GM19043 (cell line): ENCODE measurements around the gene LSS.
A peak's percentile ranks its signal among the peaks of the same experiment; 100 is the strongest.
"Not testable (repeated sequence)": the region's sequence is repeated elsewhere in the genome, so short reads cannot be mapped to it uniquely, and the experiment has no call there.

Source experiments
- ATAC-seq: cut with Tn5 transposase; IDR thresholded peaks from one replicate; pipeline ENCODE4 v1.9.1; 2021; ENCODE audit warnings: low read depth; ENCODE audit not compliant: unreplicated experiment

The LSS gene

DNA sequence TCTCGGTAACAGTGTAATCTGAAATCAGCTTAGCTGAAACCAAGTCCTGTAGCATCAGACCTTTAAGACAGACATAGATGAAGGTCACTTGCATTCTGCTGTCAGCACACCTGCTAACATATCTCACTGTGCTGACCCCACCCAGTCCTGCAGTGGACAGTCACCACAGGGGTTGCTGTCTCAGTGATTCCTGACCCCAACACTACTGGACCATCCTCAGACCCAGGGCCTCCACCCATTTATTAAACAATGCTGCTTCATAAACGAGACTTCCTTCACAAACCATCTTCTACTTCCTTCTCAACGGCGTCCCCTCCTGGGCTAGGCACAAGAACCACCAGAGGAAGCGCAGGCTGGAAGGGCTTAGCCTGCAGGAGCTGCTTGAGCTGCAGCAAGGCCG is 17.8 kb upstream of the LSS start:
- no peak for ATAC-seq

DNA sequence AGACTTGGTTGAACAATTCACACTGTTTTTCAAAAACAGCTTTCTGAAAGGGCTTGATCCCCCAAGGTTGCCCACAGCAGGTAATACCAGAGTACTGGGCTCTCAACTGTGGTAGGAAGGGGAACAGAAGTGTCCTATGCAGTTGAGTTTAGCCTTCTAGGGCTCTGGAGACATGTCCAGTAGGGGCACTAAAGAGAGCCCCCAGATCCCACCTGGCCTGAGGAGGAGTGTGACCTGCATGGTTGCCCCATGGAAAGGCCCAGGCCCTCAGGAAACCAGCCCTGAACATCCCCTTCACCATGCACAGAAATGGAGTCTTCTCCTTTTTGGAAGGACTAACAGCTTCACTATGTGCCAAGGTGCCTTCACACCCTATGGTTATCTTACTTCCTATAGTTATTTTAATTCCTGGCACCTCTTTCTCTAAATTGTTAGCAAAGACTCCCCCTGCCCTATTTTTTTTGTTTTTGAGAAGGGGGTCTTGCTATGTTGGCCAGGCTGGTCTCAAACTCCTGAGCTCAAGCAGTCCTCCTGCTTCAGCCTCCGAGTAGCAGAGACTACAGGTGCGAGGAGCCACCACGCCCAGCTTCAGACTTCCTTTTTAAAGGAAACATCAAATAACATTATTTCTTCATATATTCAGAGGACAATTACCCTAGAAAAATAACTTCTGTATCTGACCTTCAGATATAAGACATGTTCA is 16.8 kb upstream of the LSS start:
- ATAC-seq: no peak

DNA sequence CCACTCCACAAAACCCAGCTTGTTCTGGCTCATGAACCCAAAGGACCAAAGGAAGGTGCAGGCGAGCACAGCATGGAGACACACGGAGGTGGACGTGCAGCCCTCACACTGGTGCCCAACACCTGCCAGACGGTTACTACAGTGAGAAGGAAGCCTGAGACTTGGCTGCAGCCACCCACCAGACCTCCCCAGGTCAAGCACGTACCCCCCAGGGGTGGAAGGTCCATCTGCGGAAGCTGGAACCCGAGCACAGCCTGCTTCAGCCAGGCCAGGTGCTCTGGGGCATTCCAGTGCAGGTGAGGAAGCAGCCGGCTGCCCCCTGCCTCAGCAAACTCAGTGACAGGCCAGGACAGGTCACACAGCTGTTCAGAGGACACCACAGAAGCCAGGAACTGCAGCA is 16.0 kb upstream of the LSS start:
- ATAC-seq: no peak

DNA sequence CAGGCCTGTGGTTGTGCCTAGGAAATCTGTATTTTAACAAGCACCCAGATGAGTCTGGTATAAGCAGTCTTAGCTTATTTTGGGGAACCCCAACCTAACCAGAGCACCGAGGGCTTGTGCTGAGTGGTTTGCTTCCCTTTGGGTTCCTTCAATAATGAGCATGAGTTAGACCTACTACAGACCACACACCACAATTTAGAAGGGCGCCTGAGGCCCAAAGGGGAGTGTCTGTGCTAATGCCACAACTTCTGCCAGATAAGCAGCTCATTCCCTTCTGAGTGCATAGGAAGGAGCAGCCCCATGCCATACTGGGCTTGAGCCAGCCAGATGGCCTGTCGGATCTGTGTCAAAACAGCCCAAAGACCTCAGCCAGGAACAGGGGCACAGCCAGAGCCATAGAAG is 15.4 kb upstream of the LSS start:
- ATAC-seq: no peak

DNA sequence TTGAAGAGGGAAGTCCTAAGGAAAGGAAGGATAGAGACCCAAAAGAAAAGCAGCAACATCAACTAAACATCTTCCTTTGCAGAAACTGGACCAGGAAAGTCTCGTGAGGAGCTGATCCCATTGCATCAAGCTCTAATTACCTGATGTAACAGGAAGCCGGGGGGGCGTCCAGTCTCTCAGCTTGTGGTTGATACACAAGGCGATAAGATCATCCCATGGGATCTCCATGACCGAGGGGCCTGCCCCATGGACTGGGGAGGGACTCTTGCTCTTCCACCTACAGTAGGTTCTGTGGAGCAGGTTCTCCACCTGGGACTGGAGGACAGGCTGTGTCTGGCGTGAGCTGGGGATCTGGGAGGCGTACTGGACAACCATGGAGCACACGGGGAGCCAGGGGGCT is 14.8 kb upstream of the LSS start:
- ATAC-seq: no peak

DNA sequence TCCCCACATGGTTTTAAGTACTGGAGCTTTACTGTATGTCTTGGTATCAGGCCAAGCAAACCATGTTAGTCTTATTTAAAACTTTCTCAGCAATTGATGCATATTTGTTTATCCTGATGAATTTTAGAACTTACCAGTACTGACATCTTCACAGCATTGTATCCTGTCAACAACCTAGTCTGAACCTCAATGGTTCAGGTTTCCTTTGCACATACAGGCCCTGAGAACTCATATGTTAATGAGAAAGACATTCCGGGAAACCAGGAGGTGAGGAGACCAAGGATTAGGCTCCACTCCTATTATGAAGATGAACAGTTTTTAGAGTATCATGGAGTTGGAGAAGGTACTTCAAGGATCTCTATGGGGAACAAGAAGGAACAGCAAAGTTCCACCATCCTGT is 13.0 kb upstream of the LSS start:
- ATAC-seq: not testable (repeated sequence)

DNA sequence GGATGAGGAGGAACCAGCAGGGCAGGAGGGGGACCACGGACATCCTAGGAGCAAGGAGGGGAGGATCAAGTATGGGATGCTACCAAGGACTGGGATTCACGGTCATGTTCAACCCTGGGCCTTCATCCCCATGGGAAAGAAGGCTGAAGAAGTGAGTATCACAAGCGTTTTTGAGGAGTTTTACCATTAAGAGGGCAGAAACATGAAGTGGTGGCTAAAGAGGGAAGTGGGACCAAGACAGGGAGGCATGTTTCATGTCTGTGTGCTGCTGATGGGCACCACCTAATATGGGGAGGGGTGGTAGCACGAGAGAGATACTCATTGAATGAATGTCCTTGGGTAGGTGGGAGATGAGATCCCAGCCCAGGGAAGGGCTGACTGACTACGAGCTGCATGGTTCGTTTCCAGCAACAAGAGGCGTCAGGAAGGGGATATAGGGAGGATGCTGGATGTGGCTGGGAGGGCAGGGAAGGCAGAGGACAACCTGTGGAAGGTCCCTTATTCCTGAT is 11.3 kb upstream of the LSS start:
- no peak for ATAC-seq

DNA sequence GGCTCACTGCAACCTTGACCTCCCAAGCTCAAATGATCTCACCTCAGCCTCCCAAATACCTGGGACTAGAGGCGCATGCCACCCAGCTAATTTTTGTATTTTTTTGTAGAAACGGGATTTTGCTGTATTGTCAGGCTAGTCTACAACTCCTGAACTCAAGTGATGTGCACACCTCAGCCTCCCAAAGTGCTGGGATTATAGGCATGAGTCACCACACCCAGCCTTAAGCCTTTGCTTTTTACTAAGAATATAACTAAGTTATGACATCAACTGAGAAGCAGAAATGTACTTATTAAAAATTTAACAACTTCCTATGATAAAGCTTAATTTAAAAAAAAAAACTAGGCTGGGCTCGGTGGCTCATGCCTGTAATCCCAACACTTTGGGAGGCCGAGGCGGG is 8.9 kb upstream of the LSS start:
- ATAC-seq: no peak

DNA sequence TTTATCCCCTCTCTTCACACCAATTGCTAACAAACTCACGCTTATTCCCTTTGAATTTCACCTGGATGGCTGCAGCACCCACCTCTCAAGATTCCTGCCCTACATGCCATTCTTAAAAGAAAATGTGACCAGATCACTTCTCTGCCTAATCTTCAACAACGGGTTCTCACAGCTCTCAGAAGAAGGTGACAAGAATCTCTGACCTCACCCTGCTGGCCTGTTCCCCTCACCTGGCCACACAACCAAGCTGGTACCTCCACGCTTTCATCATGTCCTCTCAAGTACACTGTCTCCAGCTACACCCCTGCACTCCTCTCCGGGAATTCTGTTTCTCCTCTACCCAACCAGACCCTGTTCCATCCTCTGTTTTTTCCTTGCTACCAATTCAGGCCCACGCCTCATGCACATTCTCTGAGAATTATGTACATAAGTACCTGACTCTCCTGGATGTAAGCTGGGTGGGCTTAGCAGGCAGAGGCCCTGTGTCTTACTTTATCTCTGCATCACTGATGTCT is 5.9 kb upstream of the LSS start:
- ATAC-seq: no peak

DNA sequence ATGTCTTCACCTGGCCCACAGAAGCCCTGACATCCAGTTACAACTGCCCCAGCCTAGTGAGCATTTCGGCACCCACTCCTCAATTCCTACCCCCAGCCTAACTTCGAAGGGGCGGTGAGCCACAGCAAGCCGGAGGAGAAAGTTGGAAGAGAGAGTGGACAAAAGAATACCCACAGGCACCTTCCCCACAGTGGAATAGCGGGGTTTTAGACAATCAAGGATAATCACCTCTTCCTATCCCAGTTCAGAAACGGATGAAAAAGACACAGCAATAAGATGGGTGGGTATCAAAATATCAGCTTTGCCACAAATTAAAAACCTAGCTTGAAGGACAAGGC is 1.3 kb upstream of the LSS start:
- no peak for ATAC-seq

DNA sequence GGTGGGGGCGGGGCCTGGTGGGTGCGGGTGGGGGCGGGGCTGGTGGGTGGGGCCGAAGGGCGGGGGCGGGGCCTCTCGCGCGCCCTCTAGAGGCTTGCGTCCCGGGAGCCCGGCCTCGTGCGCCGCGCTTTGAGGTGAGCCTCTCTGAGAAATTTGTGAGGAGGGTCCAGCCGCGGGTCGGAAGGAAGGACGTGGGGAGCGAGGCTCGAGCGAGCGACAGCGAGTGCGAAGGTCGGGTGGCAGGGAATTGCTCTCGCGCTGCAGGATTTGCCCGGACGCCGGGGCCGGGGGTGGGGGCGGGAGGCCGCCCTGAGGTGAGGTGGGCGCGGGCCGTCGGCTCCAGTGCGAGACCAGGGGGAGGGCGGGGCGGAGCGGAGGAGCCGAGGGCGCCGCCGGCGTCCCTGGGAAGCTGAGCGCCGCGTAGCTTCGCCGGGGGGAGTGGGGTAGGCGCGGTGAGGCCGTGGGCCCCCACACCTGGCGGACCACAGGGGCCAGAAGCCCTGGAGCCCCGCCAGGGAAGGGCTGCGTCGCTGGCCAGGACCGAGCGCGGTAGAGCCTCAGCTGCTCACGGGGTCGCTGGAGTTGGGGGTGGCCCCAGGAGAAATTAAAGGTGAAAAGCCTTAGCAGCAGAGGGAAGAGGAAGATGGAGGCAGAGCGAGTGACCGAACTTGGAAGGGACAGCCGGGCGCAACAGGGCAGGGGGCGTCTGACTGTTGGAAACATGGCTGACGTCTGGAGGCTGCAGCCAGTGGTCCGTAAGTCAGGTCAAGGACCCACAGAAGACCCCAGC is 754 bp upstream of the LSS start:
- ATAC-seq: peak; percentile 9

DNA sequence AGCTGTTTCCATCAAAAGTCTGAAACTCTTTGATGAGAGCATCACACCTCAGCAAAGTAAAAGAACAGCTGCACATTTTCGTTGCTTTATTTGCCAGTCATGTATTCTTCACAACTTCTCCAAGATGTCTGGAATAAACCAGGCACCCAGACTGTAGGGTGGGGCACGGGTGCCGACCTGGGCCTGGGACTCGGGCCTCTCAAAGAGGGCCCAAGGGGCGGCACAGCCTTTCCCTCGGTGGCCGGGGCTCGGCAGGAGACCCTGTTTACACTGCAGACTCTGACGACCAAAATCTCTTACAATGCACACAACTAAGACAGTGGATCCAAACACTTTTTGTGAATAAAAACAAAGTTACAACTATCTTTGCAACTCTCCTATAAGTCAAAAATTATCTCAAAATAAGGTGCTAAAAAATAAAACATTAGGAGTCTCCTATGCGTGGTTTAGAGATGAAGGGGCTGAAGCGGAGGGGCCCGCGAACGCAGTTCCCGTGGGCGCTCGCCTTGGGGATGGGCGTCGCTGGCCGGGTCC is 696 bp downstream of the LSS start:
- no peak for ATAC-seq

DNA sequence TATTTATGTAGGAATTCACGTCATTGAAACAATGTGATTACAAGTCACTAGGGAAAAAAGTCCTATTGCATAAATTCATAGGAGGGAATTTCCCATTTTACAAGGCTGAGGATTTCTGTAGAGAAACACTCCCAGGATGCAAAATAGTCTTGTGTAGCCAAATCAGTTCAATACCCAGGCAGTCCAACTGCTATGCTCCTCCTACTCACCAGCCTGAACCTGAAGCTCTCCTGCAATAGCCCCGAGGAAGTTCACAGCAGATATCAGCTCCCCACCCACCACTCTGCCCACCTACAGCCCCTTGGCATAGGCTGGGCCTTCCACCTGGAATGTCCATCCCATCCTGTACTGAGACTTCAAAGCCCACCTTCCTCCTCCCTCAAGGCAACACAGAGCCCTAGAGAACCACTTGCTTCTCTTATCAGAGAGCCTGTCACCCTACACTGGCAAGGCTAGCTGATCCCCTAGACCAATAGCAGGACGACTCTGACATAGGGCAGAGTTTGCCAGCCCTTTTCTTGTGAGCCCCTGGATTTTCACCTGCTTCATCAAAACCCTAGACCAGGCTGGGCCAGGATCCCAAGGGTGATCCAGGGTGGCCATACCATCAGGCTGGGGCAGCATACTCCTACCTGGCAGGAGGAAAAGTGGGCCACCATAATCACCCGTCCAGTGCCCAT is 1.5 kb downstream of the LSS start:
- no peak for ATAC-seq

DNA sequence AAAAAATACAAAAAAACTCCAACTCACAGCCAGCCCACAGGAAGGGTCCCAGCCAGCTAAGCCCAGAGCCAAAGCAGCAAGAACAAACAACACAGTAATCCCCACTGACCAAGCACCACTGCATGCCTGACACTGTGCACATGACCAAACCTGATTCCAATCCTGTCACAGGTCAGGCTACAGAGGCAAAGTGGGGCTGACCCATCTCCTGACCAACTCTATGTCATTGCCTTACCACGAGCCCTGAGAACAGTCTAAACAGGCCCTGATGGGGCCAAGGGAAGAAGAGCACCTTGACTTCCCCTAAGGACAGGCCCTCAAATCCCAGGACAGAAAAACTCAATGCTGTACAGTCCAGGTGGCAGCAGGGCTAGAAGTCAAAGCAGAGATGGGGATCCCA is 2.4 kb downstream of the LSS start:
- no peak for ATAC-seq

DNA sequence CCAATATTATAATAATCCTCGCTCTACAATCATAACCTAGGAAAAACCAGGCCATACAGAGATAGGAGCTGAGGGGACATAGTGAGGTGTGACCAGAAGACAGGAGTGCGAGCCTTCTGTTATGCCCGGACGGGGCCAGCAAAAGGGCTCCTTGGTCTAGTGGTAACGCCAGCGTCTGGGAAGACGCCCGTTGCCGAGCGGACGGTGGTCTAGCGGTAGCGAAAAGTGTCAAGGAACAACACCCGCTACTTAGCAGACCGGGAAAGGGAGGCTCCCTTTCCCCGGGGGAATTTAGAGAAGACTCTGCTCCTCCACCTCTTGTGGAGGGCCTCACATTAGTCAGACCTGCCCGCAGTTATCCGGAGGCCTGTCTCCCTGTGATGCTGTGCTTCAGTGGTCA is 4.9 kb downstream of the LSS start:
- ATAC-seq: not testable (repeated sequence)

DNA sequence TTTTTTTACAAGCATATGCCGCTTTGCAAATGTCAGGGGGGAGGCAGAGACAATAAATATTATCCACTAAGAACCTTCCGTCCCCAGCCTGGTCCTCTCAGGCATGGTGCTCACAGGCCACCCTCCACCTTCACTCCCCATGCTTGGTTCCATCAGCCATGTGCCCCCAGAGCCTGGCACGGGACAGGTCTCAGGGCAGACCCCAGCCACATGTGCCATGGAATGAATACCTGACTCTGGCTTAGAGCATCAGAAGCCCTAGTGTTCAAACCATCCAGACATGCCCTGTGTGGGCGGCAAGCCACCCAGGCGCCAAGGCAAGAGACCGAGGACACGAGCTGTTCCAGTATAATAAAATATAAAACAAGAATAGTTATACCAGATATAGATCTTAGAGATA is 5.4 kb downstream of the LSS start:
- no peak for ATAC-seq

DNA sequence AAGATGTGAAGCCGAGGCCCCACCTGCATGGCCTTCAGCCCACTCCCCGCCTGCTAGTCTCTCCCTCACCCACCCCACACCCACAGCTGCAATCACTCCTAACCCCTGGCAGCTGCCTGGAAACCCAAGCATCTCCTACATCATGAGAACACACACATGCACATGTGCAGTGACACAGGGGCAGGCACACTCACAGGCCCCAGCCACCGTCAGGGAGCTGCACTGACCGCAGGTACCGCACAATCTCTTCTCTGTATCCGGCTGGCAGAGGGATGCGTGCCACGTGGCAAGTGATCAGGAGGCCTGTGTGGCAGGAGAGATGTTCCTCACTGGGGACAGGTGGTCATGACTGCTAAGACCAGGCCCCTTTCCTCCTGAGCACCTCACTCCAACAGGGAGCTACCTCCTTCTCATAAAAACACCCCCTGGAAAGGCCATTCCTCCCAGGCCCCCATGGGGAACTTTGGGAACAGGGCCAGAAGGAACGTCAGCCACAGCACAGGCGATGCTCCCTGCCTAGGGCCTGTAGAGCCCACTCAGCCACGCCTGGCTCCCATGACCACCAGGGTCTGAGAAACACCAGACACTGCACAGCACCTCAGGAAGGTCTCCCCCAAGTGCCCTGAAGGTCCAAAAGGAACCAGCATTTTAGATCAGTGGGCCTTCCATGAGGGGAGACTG is 6.0 kb downstream of the LSS start:
- no peak for ATAC-seq

DNA sequence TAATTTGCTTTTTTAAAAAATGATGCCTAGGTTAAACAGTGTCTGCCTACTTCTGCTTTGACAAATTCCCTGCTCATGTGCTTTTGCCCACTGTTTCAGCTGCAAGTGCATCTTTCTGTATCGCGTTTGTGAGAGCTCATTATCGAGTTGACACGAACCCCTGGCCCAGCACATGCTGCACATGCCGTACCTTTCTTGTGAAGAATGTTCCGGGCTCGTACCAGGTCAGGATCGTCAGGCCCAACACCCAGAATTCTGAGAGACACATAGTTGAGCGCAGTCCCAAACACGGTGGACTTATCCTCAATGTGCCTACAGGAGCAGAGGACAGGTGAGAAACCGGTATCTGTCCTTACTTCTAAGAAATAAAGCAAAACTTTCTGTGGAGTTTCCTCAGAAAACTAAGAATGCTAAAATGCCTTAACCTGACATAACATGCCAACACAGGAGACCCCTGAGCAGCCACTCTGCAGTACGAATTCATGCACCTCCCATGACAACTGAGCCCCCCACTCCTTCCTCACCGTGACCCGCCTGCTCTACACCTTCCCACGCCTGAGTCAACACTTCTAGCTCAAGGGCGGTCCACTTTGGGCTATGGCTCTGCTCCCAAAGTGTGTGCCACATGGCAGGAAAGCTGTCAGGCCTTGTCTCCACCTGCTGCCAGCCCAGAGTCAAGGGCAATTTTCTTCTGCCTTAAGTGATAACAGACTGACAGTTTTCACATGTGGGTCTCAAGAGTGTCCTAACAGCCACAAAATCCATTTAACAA is 6.7 kb downstream of the LSS start:
- no peak for ATAC-seq

DNA sequence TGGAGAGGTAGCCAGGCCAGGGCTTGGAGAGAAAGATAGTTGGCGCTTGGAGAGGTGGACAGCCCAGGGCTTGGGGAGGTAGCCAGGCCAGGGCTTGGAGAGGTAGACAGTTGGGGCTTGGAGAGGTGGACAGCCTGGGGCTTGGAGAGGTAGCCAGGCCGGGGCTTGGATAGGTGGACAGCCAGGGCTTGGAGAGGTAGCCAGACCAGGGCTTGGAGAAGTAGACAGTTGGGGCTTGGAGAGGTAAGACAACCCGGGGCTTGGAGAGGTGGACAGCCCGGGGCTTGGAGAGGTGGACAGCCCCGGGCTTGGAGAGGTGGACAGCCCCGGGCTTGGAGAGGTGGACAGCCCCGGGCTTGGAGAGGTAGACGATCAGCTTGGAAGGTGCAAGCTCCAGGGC is 7.7 kb downstream of the LSS start:
- ATAC-seq: no peak

DNA sequence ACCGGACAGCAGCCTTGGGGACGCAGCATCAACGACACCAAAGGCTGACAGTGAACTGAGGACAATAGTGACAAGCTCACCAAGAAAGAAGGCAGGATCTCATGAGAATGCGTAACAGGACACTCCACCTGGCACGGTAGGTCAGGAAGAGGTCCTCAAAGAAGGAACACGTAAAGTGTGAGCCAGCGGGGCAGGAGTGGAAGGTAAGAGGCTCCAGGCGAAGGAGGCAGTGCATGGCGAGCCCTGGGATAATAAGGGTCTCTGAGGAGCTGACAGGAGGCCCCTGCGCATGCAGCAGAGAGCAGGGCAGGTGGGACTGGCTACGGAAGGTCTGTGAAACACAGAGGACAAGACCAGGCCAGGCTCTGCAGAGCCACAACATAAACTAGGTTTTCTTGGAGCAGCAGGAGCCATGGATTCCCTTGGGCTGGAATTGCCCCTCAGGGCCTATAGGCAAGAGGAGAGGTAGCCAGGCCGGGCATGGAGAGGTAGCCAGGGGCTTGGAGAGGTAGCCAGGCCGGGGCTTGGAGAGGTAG is 8.2 kb downstream of the LSS start:
- no peak for ATAC-seq
